ENCODE results near the gene FADS2.
A peak's percentile ranks its signal among the peaks of the same experiment; 100 is the strongest.

The FADS2 gene

GRCh38 chr11:61827571-61828378, at the start of gene FADS2:
Gene FADS2, plus strand, starts transcription at chr11:61828300. Its CDS starts 91 bp downstream, at chr11:61828391.
- H3K4me3 ChIP-seq (ENCODE audit: low read depth, low read length): peak within 1 kb of the TSS; percentile 70

GRCh38 chr11:61778357-61778886, 49.7 kb upstream of the FADS2 start:
- Histone ChIP-seq H3K27ac (no peak overlapping the region), H3K4me3 (ENCODE audit: low read depth, low read length) (no peak overlapping the region), H3K36me3 (0 out of 2 replicates have a peak, but pooled peaks cover 3% of the 10 kb centered on the region), H3K9me3 (ENCODE audit: severe bottlenecking) (no peaks in the 10 kb centered on the region), H3K27me3 (ENCODE audit: insufficient read depth, low read depth, severe bottlenecking) (no peaks in the 10 kb centered on the region)
- no peak for TF ChIP-seq CTCF (IDR thresholded peaks at IDR 0.05; ENCODE audit: low read depth, low read length)
- DNase-seq: no peak

More at GRCh38 chr11:61827571-61828378, at the start of gene FADS2:
- DNase-seq: peak; percentile 99
- no peaks in the 10 kb centered on the region for H3K9me3 ChIP-seq (ENCODE audit: severe bottlenecking)
- H3K27me3 ChIP-seq (ENCODE audit: insufficient read depth, low read depth, severe bottlenecking): no peaks in the 10 kb centered on the region
- H3K36me3 ChIP-seq: peaks cover 35% of the 10 kb centered on the region
- peak within 1 kb of the TSS; percentile 96 for H3K27ac ChIP-seq
- peak; percentile 20; the same call in 1 of the 2 replicates for TF ChIP-seq CTCF (IDR thresholded peaks at IDR 0.05; ENCODE audit: low read depth, low read length)

GRCh38 chr11:61778920-61779650, 49.0 kb upstream of the FADS2 start:
- H3K36me3 ChIP-seq: 0 out of 2 replicates have a peak, but pooled peaks cover 3% of the 10 kb centered on the region
- no peaks in the 10 kb centered on the region for H3K9me3 ChIP-seq (ENCODE audit: severe bottlenecking)
- H3K27ac ChIP-seq: no peak overlapping the region
- no peaks in the 10 kb centered on the region for H3K27me3 ChIP-seq (ENCODE audit: insufficient read depth, low read depth, severe bottlenecking)
- no peak for TF ChIP-seq CTCF (IDR thresholded peaks at IDR 0.05; ENCODE audit: low read depth, low read length)
- no peak overlapping the region for H3K4me3 ChIP-seq (ENCODE audit: low read depth, low read length)
- DNase-seq: no peak

- Histone ChIP-seq H3K27me3 (ENCODE audit: insufficient read depth, low read depth, severe bottlenecking) (no peaks in the 10 kb centered on the region), H3K4me3 (ENCODE audit: low read depth, low read length) (no peak overlapping the region), H3K9me3 (ENCODE audit: severe bottlenecking) (no peaks in the 10 kb centered on the region), H3K36me3 (peaks cover 5% of the 10 kb centered on the region; the same call in 1 of the 2 replicates), H3K27ac (no peak overlapping the region; the same call in 1 of the 2 replicates)
- TF ChIP-seq CTCF (IDR thresholded peaks at IDR 0.05; ENCODE audit: low read depth, low read length): no peak
- no peak for DNase-seq
These were observed 48.2 kb upstream of the FADS2 start for GRCh38 chr11:61779666-61780525.

GRCh38 chr11:61780581-61781162, 47.4 kb upstream of the FADS2 start:
- H3K27me3 ChIP-seq (ENCODE audit: insufficient read depth, low read depth, severe bottlenecking): no peaks in the 10 kb centered on the region
- no peak overlapping the region for H3K4me3 ChIP-seq (ENCODE audit: low read depth, low read length)
- peak overlapping the region; percentile 57; the same call in 1 of the 2 replicates for H3K27ac ChIP-seq
- no peak for TF ChIP-seq CTCF (IDR thresholded peaks at IDR 0.05; ENCODE audit: low read depth, low read length)
- no peak for DNase-seq
- no peaks in the 10 kb centered on the region for H3K9me3 ChIP-seq (ENCODE audit: severe bottlenecking)
- peaks cover 8% of the 10 kb centered on the region; the same call in 1 of the 2 replicates for H3K36me3 ChIP-seq

Data from WERI-Rb-1 (cell line).